Natural killer cell (primary cell): ENCODE data around the gene FRS3. TPM values are rescaled to one million over a fixed set of nuclear protein-coding genes. Genes with fewer than 3 reads are reported as not detected.

ENCODE experiments used
- ATAC-seq, 3 donors: fragments of 150-1000 bp in 2 of 3; fragments of 200-7000 bp in 1 of 3; cut with Tn5 transposase; 1 replicate in 1 of 3; 2 replicates in 2 of 3; pipeline ENCODE4 v1.10.0; 2021; ENCODE audit warnings: mild to moderate bottlenecking in 2 of 3, moderate library complexity in 2 of 3
- DNase-seq, 2 donors: peaks; one replicate each; pipeline versions ENCODE4 v3.0.0 to v3.0.0-alpha.2; 2013 to 2021; ENCODE audit warnings: mixed read lengths in 1 of 2
- H3K27ac ChIP-seq: one replicate; pipeline ENCODE4 v1.5.1; 2013; ENCODE audit warnings: mild to moderate bottlenecking, low read length
- H3K27me3 ChIP-seq: one replicate; pipeline ENCODE4 v1.6.1; 2013; ENCODE audit warnings: low read length; ENCODE audit not compliant: control insufficient read depth, insufficient read depth
- H3K36me3 ChIP-seq: one replicate; pipeline ENCODE4 v1.6.1; 2013; ENCODE audit warnings: low read length; ENCODE audit not compliant: control insufficient read depth, insufficient read depth
- H3K4me1 ChIP-seq: one replicate; pipeline ENCODE4 v1.6.1; 2013; ENCODE audit warnings: low read length; ENCODE audit not compliant: control insufficient read depth, insufficient read depth
- H3K4me3 ChIP-seq: one replicate; pipeline ENCODE4 v1.5.1; 2013; ENCODE audit warnings: low read length
- H3K9me3 ChIP-seq: one replicate; pipeline ENCODE4 v1.6.1; 2013; ENCODE audit warnings: low read length; ENCODE audit not compliant: control insufficient read depth, insufficient read depth
- H3K27ac Mint-ChIP-seq, 2 donors: one replicate each; pipeline ENCODE4 v1.8.0; 2022; ENCODE audit warnings: mild to moderate bottlenecking in 2 of 2, mixed read lengths in 2 of 2, moderate library complexity in 1 of 2
- H3K27me3 Mint-ChIP-seq, 2 donors: one replicate each; pipeline ENCODE4 v1.8.0; 2022; ENCODE audit warnings: low read depth in 2 of 2, mixed read lengths in 2 of 2
- H3K36me3 Mint-ChIP-seq: one replicate; pipeline ENCODE4 v1.8.0; 2022; ENCODE audit warnings: mixed read lengths
- H3K4me1 Mint-ChIP-seq, 2 donors: one replicate each; pipeline ENCODE4 v1.8.0; 2022; ENCODE audit warnings: mixed read lengths in 2 of 2
- H3K4me3 Mint-ChIP-seq: one replicate; pipeline ENCODE4 v1.8.0; 2022; ENCODE audit warnings: mild to moderate bottlenecking, moderate library complexity, mixed read lengths
- H3K9me3 Mint-ChIP-seq, 2 donors: one replicate each; pipeline ENCODE4 v1.8.0; 2022; ENCODE audit warnings: mixed read lengths in 2 of 2
- CTCF ChIP-seq: fragments of 200-600 bp; IDR thresholded peaks from one replicate; pipeline ENCODE4 v1.8.0; 2022; ENCODE audit warnings: antibody characterized with exemption
- WGBS: methylation state at CpG from one replicate; pipeline ENCODE4 v1.1.7; 2013; ENCODE audit warnings: missing lambda C conversion rate; ENCODE audit not compliant: insufficient coverage; 5-methylcytosine and 5-hydroxymethylcytosine counted together
- intact Hi-C: fragments of 100-400 bp; cut with micrococcal nuclease; formaldehyde crosslinking; loops from one replicate; pipeline ENCODE4 v1.14.2; 2022
- total RNA-seq, 4 donors: library from RNA; stranded (reverse); fragments of 120-200 nt in 1 of 4; gene quantifications; one replicate each; pipeline versions ENCODE4 v1.2.3 to v1.2.4, GENCODE V29; 2013 to 2022

The FRS3 gene
- total RNA-seq, 3 donors from 2014 or later (not counting 1 experiment from before 2014, with no cell fraction given), result 4.5 to 5.7 (median 5.4) TPM

GRCh38 chr6:41823178-41823577 is 43.5 kb upstream of the FRS3 start:
- ATAC-seq, result no peak
- Mint-ChIP-seq H3K9me3 (no peaks in the 10 kb centered on the region), H3K4me3 (no peak overlapping the region), H3K4me1 (no peaks in the 10 kb centered on the region), H3K27me3 (no peaks in the 10 kb centered on the region), H3K36me3 (no peaks in the 10 kb centered on the region), H3K27ac (no peak overlapping the region)
- H3K4me1 ChIP-seq, result no peaks in the 10 kb centered on the region
- H3K27ac ChIP-seq, result no peak overlapping the region
- H3K4me3 ChIP-seq, result no peak overlapping the region
- intact Hi-C loops, result no loop called here
- 100% methylated on average over 1 of the region's 1 CpG for WGBS
- H3K9me3 ChIP-seq, result no peaks in the 10 kb centered on the region
- no peak for DNase-seq
- no peaks in the 10 kb centered on the region for H3K27me3 ChIP-seq
- H3K36me3 ChIP-seq, result no peaks in the 10 kb centered on the region
- TF ChIP-seq CTCF, result no peak

DNA sequence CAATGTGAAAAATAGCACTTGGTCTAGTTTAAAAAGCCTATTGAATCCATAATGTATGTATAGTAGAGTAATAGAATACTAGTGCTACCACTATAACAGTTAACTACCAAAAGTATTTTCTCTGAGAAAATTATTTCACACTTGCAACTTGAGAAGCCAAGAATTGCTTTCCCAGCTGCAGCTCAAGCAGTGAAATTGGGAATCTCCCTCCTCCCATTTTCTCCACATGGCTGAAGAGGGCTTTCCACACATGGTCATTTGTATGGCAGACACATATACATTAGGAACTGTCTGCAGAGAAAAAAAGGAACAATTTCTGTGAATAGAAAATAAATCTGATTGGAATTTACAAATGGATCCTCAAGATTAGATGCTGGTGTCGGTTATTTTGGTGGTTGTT is 42.3 kb upstream of the FRS3 start:
- Histone ChIP-seq H3K4me1 (no peaks in the 10 kb centered on the region), H3K27me3 (no peaks in the 10 kb centered on the region), H3K36me3 (no peaks in the 10 kb centered on the region), H3K27ac (no peak overlapping the region), H3K4me3 (no peak overlapping the region), H3K9me3 (no peaks in the 10 kb centered on the region)
- intact Hi-C loops, result no loop called here
- Mint-ChIP-seq H3K4me1 (no peaks in the 10 kb centered on the region), H3K9me3 (no peaks in the 10 kb centered on the region), H3K36me3 (no peaks in the 10 kb centered on the region), H3K27ac (no peak overlapping the region), H3K27me3 (no peaks in the 10 kb centered on the region), H3K4me3 (no peak overlapping the region)
- DNase-seq, result no peak
- WGBS, result 100% methylated on average over 1 of the region's 1 CpG
- TF ChIP-seq CTCF, result no peak
- no peak for ATAC-seq

GRCh38 chr6:41821266-41821665 is 41.6 kb upstream of the FRS3 start:
- H3K9me3 ChIP-seq, result no peaks in the 10 kb centered on the region
- 100% methylated on average over 1 of the region's 4 CpGs for WGBS
- ATAC-seq, result no peak
- Mint-ChIP-seq H3K4me3 (no peak overlapping the region), H3K36me3 (no peaks in the 10 kb centered on the region), H3K9me3 (no peaks in the 10 kb centered on the region), H3K4me1 (no peaks in the 10 kb centered on the region), H3K27ac (no peak overlapping the region), H3K27me3 (no peaks in the 10 kb centered on the region)
- DNase-seq, result no peak
- H3K4me3 ChIP-seq, result no peak overlapping the region
- intact Hi-C loops, result no loop called here
- no peak overlapping the region for H3K27ac ChIP-seq
- H3K4me1 ChIP-seq, result no peaks in the 10 kb centered on the region
- no peaks in the 10 kb centered on the region for H3K27me3 ChIP-seq
- H3K36me3 ChIP-seq, result no peaks in the 10 kb centered on the region
- TF ChIP-seq CTCF, result no peak

GRCh38 chr6:41818271-41819054 is 38.8 kb upstream of the FRS3 start:
- no peaks in the 10 kb centered on the region for H3K27me3 Mint-ChIP-seq
- ATAC-seq (no peak), DNase-seq (no peak)
- intact Hi-C loops, result no loop called here
- Histone ChIP-seq H3K9me3 (no peaks in the 10 kb centered on the region), H3K27ac (no peak overlapping the region), H3K36me3 (no peaks in the 10 kb centered on the region), H3K4me1 (no peaks in the 10 kb centered on the region), H3K27me3 (no peaks in the 10 kb centered on the region), H3K4me3 (no peak overlapping the region)
- no peak overlapping the region for H3K27ac Mint-ChIP-seq
- TF ChIP-seq CTCF, result no peak
- no peaks in the 10 kb centered on the region for H3K9me3 Mint-ChIP-seq
- H3K36me3 Mint-ChIP-seq, result no peaks in the 10 kb centered on the region
- WGBS, result 90% methylated on average over 4 of the region's 4 CpGs
- no peak overlapping the region for H3K4me3 Mint-ChIP-seq
- no peaks in the 10 kb centered on the region for H3K4me1 Mint-ChIP-seq
